ENCODE results near the gene PRADC1.
"Not testable (repeated sequence)": the region's sequence is repeated elsewhere in the genome, so short reads cannot be mapped to it uniquely, and the experiment has no call there.

Gene PRADC1

DNA sequence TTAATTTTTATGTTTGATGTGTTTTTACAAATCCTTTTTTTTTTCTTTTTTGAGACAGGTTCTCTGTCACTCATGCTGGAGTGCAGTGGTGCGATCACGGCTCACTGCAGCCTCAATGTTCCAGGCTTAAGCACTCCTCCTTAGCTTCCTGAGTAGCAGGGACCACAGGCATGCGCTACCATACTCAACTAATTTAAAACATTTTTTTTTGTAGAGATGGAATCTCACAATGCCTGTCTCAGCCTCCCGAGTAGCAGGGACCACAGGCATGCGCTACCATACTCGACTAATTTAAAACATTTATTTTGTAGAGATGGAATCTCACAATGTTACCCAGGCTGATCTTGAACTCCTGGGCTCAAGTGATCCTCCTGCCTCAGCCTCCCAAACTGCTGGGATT, 27.4 kb downstream of the PRADC1 start:
- no peak for DNase-seq

- DNase-seq: no peak
These were observed 29.9 kb downstream of the PRADC1 start for GRCh38 chr2:73203055-73203681.

DNA sequence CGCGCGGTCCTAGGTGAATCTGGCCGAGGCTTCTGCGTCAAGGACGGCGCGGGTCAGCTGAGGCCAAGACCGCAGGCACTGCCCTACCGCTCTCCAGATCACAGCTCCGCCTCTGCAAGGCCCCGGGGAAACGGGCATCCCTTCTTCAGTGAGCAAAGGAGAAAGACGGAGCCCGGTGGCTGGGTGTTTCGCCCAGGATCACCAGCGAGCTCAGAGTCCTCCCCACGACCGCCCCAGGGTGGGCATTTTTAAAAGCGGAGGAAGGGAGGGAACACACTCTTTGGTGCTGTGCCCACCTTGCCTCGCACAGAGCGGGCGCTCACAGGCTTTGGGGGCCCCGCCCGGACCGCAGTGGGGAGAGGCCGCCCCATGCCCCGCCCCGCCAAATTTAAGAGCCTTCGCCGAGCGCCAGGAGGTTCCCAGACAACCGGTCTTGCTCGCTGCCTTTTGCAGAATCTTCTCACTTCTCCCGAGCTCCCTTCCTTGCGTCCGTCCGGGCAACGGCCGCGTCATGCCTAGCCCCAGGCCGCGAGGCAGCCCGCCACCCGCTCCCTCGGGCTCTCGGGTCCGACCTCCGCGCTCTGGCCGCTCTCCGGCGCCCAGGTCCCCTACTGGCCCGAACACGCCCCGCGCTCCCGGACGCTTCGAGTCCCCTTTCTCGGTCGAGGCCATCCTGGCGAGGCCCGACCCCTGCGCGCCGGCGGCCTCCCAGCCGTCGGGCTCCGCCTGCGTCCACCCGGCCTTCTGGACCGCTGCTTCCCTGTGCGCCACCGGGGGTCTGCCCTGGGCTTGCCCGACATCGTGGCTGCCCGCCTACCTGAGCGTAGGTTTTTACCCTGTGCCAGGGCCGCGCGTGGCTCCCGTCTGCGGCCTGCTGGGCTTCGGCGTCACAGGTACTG, 30.6 kb downstream of the PRADC1 start, which contains the start of gene NOTO:
TSS of gene NOTO (plus strand) at position 419 of the 899 bp plus-strand sequence. CDS start at position 512, 93 bp downstream.
- DNase-seq: no peak

DNA sequence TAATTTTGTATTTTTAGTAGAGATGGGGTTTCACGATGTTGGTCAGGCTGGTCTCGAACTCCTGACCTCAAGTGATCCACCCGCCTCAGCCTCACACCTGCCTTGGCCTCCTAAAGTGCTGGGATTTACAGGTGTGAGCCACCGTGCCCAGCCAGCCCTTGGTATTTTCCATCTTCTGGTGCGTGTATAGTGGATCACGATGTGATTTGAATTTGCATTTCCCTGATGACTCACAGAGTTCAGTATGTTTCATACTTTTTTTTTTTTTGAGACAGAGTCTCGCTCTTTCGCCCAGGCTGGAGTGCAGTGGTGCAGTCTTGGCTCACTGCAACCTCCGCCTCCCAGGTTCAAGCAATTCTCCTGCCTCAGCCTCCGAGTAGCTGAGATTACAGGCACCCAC, 32.8 kb downstream of the PRADC1 start:
- DNase-seq: not testable (repeated sequence)

- DNase-seq: no peak
These were observed 35.5 kb downstream of the PRADC1 start for GRCh38 chr2:73197579-73197978.

- no peak for DNase-seq
These were observed 45.5 kb downstream of the PRADC1 start for GRCh38 chr2:73187549-73187948.

DNA sequence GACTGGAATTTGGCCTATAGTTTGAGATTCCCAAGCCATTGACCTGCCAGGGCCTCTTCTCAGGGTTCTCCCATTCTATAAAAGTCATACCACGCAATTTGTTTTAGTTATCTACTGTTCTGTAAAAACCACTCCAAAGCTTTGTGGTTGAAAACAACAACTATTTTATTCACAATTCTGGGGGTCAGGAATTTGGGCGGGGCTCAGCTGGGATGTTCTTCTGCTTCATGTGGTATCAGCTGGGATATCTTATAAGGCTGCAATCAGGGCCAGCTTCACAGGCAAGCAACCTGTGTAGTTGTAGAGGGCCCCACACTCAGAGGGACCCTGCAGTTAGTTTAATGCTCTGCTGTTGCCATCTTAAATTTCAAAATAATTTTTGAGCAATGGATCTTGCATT, 47.1 kb downstream of the PRADC1 start:
- no peak for DNase-seq
